Cardiac septum (tissue), 1 donor: ENCODE data around the gene RBBP8NL. TPM values are rescaled to one million over a fixed set of nuclear protein-coding genes. Genes with fewer than 3 reads are reported as not detected.

Experiments
- total RNA-seq: library from RNA; stranded (reverse); fragmentation: NEBNext Ultra II Directional; extraction: Animal tissue kit (Norgen Biotek cat#: 25700); gene quantifications from one replicate; pipeline ENCODE4 v1.2.1, GENCODE V29; 2021
- donor health status: DM: no; HTN: no; CAD: no.

Gene RBBP8NL
- total RNA-seq, 1 donor from 2014 or later: not detected

Other genes with a start within 250 kb of the RBBP8NL start
- 26.6 TPM for gene MTG2, start 244.5 kb downstream of the RBBP8NL start, total RNA-seq
- gene HRH3, start 207.3 kb downstream of the RBBP8NL start, total RNA-seq: not detected
- 55.1 TPM for gene OSBPL2, start 189.0 kb downstream of the RBBP8NL start, total RNA-seq
- gene ADRM1, start 124.5 kb downstream of the RBBP8NL start, total RNA-seq: 79.9 TPM
- 101 TPM for gene LAMA5, start 60.2 kb downstream of the RBBP8NL start, total RNA-seq
- 466 TPM for gene RPS21, start 40.4 kb downstream of the RBBP8NL start, total RNA-seq
- 10.7 TPM for gene CABLES2, start 20.3 kb downstream of the RBBP8NL start, total RNA-seq
- gene GATA5, start 48.5 kb upstream of the RBBP8NL start, total RNA-seq: 1.0 TPM
- gene SLCO4A1, start 215.0 kb upstream of the RBBP8NL start, total RNA-seq: 10.8 TPM